Measurements from ENCODE around the gene HMG20B.

GRCh38 chr19:3601021-3601420 lies 28.3 kb downstream of the HMG20B start:
- TF ChIP-seq CTCF (IDR thresholded peaks at IDR 0.05; ENCODE audit: poor library complexity): no peak
- no peak for TF ChIP-seq EZH2phosphoT487 (IDR thresholded peaks at IDR 0.05; ENCODE audit: low read depth, severe bottlenecking, unreplicated experiment)
- TF ChIP-seq EZH2 (IDR thresholded peaks at IDR 0.05; ENCODE audit: borderline replicate concordance): no peak
